ENCODE data around the gene RFESD.

RFESD gene

DNA sequence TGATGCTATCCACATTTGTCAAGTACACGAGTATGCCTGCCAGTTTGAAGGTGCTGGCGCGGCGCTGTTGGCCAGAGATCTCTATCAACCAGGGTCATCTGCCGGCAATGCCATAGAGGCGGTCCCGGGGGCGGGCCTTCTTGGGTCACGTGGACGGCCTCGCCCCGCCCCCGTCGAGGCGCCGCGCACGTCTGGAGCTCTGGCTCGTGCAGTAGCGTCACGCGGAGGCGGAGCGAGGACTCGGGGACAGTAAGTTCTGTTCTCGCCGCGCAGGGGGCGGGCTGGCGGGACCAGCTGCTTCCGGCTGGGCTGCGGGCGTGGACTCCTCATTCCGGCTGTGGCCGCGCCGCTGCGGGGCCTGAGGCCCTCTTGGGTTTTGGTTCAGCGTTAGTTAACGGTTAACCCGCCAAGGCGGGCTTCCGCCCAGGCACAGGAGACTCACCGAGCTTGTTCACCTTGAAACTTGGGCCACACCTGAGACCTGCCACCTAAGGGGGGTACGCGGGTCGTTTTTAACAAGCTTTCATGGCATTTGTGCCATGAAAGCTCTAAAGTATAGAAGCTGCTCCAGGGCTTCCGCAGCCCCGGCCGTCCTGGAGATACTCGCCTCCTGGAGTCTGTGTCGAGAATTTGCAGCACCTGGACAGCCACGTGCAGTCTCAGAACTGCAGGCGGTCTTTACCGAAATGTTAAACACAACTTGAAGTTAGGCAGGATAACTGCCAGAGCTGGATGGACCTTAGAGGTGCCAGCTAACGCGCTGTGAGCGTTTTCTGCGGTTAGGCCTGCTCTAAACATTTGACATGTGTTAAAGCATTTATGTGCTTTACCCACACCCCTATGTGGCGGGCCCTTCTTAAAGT is at the start of gene RFESD:
TSS of gene RFESD (plus strand) at position 209 of the 863 bp plus-strand sequence. CDS start 5,495 bp downstream, outside the sequence.
- peak; percentile 70 to 98 (median 93) for DNase-seq

DNA sequence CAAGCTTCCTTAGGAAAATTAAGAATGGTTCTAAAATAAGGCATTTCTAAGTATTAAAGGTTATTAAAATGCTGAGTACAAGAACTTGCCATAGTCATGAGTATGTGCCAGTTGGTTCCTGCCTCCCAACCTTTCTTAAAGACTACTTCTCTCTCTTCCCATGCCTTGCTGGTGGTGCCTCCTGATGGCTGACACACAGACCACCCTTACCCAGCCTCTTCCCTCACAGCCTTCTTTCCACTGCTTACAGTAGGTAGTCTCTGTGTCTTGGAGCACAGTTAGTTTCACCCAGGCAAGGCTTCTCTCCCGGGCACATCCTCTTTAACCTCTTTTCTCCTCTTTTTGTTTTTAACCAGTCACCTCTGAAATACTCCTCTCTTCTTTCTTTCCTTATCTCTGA is 47.3 kb upstream of the RFESD start:
- no peak for DNase-seq

DNA sequence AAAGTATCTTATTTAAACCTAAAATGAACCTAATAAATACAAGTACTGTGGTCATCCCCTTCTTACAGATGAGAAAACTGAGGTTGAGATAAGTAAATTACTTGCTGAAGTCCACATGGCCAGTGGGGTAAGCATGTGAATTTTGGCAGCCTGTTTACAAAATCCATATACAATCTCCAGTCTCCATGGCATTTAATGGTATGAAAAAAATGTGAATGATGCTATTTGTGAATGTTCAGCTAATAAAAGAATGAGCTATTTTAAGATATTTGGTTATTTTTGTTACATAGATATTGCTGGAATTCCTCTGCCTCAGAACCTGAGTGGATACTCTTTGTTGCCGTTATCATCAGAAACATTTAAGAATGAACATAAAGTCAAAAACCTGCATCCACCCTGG is 46.0 kb upstream of the RFESD start:
- DNase-seq, result no peak

DNA sequence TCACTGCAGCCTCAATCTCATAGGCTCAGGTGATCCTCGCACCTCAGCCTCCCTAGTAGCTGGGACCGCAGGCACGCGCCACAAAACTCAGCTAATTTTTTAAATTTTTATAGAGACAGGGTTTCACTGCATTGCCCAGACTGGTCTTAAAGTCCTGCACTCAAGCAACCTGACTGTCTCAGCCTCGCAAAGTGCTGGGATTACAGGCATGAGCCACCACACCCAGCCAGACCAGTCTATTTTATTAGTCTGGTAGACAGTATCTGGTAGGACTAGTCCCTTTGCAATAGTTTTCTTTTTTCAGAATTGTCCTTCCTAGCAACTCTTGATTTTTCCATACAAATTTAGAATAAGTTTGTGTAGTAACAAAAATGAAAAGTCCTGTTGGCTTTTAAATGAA is 40.8 kb upstream of the RFESD start:
- DNase-seq, result no peak

DNA sequence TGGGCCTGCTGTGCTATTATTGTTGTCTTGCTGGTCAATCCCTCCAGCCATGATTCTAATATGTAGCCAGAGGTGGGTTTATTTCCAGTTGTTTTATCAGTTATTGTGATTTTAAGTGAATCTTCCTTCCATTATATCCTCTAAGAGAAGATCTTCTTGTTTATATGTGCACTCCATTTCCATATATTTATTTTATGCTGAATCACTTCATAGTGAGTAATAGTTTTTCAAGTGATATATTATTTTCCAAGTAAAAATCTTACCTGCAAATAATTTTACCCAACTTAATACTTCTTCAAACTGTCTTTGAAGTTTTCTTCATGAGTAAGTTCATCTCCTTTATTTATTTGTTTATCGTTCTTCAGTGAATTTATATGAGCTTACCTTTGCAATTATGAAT is 40.2 kb upstream of the RFESD start:
- DNase-seq, result no peak

DNA sequence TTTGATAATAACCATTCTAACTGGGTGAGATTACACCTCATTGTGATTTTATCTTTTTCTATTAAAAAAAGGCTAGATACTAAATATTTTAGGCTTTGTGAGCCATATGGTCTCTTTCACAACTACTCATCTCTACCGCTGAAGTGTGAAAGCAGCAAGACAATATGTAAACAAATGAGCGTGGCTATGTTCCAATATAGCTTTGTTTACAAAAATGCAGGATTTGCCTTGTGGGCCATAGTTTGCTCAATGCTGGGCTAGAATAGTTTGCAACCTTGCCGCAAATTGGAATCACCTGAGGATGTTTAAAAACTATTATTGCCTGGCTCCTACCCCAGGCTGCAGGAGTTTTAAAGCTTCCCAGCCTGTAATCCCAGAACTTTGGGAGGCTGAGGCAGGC is 36.9 kb upstream of the RFESD start:
- no peak for DNase-seq

DNA sequence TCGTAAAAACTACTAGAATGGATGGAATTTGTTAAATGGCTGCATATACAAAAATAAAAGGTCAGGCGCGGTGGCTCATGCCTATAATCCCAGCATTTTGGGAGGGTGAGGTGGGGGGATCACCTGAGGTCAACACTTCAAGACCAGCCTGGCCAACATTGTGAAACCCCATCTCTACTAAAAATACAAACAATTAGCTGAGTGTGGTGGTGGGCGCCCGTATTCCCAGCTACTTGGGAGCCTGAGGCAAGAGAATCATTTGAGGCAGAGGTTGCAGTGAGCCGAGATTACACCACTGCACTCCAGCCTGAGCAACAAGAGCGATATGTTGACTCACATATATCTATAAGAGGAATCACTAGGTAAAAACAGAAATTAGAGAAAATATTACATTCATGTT is 36.0 kb upstream of the RFESD start:
- no peak for DNase-seq

DNA sequence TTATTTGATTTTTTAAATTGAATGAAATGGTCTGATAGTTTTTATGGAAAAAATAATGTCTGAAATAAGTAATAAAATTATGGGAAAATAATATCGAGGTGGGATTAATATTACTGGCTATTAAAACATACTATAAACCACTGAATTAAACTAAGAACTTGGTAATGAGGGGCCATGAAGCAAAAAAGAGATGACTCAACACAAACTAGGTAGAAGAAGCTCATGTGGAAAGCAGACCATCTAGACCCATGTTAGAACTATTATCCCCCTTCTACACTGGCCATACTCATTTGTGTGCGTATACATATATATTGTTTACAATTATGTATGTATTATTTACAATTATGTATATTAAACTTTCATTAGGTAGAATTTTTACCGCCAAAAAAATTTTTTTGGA is 35.2 kb upstream of the RFESD start:
- DNase-seq, result no peak

DNA sequence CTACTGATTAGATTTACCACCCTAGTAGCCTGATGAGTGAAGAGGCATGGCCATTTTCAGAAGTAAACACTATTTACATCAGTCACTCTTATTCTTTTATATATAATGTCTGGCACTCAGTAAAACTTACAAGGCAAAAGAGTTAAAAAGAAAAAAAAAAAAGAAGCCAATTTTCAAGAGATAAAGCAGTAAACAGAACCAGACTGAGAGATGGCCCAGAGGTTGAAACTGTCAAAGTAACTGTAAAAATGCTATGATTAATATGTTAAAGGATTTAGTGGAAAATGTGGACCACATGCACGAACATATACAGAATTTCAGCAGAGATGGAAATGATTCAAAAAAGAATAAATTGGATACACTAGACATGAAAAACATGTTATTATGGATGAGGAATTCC is 33.1 kb upstream of the RFESD start:
- DNase-seq, result no peak

DNA sequence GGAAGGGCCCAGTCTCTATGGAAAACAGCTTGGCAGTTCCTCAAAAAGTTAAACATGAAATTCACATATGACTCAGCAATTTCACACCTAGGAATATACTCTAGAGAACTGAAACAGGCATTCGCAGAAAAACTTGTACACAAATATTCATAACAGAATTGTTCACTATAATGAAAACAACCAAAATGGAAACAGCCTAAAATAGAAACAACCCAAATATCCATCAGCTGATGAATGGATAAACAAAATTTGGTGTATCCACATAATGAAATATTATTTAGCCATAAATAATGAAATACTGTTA is 31.5 kb upstream of the RFESD start:
- DNase-seq, result no peak

DNA sequence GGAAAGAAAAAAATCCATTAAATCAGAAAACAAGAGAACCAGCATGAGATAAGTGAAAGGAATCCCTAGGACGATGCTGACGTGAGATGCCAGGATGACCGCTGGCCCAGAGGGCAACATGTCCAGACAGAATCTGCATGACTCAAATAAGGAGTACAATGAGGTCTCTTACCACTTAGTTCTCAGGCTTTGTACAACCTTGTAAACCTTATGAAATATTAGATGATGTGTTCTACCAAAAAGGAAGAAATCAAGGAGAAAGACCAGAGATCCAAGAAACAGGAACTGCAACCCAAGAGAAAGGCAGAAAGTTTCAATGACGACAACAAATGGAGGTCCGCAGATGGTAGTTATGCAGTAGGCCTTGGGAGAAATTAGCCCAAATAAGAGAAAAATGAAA is 29.5 kb upstream of the RFESD start:
- no peak for DNase-seq

DNA sequence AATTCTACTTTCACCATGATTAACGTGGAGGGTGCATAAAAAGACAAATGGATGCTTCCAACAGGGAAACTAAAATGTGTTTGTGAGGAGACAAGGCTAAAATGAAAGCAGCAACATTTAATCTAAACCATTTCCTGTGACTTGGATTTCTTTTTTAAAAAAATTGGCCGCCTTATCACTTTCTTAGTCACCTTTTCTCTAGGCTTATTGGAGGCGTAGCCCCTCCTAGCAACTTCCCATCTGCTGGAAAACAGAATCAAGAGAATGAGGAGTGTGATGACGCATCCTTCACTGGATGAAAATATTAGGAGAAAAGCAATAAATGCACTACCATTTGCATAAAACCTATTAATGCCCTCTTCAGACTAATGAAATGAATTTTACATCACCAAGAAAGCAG is 27.5 kb upstream of the RFESD start:
- no peak for DNase-seq

DNA sequence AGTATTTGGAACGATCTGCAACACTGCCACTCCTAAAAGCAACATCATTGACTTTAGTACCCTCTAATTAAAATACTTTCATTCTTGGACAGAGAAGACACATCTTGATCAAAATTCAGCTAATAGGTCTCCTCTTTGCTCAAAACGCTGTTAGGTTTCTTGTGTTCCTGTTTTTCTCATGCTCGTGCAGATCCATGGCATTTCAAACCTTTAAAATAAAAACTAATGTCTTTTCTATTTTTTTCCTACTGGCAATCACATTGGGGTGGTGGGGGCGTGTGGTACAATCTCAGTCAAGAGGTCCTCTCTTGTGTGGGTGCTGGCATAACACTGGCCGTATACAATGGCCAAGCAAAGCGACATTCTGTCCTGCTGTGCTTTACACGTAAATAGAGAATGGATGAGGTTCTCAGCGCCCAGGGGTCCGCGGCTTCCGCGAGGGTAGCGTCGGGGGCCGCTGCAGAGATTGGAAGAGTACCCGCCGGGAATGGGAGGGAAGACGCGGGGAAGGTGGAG is 27.0 kb upstream of the RFESD start:
- DNase-seq, result peak in 2 of 56 donors; percentile 22 to 23

DNA sequence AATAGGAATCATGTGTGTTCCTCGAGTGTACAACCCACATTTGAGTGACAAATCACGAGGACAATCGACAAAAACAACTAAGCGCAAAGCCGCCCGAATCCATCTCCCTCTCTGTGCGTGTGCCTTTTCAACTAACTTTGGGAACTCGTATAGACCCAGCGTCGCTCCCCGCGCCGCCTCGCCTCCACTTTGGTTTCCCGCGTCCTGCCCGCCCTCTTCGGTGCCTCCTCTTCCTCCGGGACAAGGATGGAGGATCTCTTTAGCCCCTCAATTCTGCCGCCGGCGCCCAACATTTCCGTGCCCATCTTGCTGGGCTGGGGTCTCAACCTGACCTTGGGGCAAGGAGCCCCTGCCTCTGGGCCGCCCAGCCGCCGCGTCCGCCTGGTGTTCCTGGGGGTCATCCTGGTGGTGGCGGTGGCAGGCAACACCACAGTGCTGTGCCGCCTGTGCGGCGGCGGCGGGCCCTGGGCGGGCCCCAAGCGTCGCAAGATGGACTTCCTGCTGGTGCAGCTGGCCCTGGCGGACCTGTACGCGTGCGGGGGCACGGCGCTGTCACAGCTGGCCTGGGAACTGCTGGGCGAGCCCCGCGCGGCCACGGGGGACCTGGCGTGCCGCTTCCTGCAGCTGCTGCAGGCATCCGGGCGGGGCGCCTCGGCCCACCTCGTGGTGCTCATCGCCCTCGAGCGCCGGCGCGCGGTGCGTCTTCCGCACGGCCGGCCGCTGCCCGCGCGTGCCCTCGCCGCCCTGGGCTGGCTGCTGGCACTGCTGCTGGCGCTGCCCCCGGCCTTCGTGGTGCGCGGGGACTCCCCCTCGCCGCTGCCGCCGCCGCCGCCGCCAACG is 26.3 kb upstream of the RFESD start, which contains the start of gene GPR150:
TSS of gene GPR150 (plus strand) at position 58 of the 840 bp plus-strand sequence. CDS start at position 247, 189 bp downstream.
- DNase-seq, result peak in 18 of 56 donors; percentile 6 to 44 (median 31)

DNA sequence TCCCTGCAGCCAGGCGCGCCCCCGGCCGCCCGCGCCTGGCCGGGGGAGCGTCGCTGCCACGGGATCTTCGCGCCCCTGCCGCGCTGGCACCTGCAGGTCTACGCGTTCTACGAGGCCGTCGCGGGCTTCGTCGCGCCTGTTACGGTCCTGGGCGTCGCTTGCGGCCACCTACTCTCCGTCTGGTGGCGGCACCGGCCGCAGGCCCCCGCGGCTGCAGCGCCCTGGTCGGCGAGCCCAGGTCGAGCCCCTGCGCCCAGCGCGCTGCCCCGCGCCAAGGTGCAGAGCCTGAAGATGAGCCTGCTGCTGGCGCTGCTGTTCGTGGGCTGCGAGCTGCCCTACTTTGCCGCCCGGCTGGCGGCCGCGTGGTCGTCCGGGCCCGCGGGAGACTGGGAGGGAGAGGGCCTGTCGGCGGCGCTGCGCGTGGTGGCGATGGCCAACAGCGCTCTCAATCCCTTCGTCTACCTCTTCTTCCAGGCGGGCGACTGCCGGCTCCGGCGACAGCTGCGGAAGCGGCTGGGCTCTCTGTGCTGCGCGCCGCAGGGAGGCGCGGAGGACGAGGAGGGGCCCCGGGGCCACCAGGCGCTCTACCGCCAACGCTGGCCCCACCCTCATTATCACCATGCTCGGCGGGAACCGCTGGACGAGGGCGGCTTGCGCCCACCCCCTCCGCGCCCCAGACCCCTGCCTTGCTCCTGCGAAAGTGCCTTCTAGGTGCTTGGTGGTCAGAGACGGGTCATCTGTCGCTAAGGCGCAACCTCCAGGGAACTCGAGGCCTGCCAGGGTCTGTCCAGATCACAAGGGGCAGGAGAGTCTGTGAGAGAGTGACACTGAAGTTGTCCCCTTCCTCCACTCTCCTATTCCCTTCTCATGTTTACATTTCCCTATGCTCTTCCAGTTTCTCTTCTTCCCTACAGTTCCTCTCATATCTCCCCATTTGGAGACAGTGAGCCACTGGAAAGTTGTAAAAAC is 25.4 kb upstream of the RFESD start:
- DNase-seq, result peak in 13 of 56 donors; percentile 3 to 36 (median 9)

DNA sequence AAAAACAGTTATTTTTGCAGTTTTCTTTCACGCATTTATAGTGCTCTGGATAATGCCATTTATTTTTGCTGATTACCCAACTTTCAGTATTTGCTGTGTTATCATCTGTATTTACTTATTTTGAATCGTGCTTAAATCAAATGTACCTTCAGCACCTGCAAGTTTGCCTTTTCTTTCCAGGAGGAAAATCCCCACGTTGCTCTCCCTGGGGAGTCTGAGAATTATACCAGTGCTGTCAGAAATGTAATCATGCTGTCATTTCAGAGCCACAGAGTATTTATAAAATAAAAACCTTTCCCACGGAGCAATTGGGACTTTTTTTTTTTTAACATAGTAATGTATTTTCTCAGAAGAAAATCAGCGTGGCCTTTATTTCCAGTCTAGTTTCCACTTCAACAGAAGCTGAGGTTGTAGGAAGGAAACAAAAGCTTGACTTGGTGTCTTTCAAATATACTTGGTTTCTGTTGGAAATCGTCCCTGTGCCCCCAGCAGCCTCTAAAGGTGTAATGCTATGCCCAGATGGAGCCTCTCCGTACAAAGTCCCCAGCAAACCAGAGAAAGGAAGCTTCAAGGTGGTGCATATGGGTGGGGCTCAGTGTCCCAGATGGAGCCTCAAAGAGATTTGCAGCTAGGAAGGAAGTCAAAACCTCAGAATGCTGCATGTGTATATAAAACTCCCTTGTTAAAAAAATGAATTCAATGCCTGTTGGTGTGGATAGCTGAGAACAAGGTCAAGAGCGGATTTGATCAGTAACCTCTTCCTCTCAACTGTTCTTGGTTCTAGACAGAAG is 24.5 kb upstream of the RFESD start:
- no peak for DNase-seq

DNA sequence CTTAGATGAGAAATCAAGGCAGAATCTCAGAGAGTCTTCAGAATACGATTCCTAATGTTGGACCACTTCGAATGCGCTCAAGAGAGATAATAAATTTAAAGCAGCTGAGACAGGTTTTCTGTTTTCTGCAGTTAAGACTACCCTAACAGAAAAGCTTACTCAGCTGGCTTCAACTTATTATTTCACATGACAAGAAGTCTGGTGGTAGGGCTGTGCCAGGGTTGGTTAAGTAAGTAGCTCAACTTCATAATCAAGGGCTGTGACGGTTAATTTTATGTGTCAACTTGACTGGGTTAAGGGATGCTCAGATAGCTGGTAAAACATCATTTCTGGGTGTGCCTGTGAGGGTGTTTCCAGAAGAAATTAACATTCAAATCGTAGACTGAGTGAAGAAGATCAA is 22.9 kb upstream of the RFESD start:
- no peak for DNase-seq

DNA sequence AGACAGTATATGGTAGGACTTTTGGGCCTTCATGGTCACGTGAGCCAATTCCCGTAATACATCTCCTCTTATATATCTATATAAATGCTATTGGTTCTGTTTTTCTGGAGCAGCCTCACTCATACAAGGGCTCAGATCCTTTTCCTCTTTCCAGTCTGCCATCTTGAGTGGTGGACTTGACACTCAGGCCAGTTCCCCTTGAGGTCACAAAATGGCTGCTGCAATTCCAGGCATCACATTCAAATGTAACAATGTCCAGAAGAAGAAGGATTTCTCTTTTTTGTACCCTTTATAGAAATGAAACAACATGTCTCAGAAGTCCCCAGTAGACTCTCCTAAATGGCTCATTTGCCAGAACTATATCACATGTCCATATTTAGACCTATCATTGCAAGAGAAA is 22.2 kb upstream of the RFESD start:
- no peak for DNase-seq

DNA sequence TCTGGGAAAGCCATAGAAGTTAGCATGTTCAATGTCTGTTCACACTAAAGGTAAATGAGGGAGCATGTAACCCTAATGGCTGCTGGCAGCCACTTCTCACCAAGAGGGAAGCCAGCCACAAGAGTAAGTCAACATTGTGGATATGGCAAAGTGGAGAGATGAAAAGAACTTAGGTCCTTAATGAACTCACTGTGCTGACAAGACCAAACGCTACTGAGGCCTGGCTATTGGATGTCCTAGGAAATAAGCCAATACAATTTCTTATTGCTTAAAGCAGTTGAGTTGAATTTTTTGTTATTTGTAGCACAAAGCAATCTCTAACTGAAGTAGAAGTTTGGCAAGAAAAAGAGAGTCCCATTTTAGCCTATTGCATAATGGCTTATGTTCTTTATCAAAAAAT is 19.9 kb upstream of the RFESD start:
- no peak for DNase-seq
